Measurements from ENCODE around the gene AKT3.

The AKT3 gene

DNA sequence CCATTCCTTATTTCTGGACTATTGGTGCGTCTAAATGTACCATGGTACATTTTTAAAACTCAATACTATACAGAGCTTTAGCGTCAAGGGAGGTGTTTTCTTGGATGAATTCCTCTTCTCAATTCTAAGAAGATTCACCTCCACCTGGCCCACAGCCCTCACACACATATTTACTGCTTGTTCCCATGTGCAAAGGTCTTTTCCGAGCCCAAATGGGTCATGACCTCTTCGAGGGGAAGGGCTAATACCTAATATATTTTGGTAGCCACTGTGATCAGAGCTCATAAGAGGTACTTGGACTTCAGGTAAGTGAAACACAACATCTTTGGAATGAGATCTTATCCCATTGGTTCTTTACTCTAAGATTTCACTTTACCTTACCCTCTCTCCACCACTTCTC, 388.3 kb downstream of the AKT3 start:
- Mint-ChIP-seq H3K9me3 (no peaks in the 10 kb centered on the region), H3K27me3 (no peaks in the 10 kb centered on the region), H3K4me3 (no peak overlapping the region), H3K4me1 (peaks cover 8% of the 10 kb centered on the region), H3K36me3 (peaks cover 9% of the 10 kb centered on the region), H3K27ac (no peak overlapping the region)
- ATAC-seq (ENCODE audit: low read depth): no peak
- DNase-seq (ENCODE audit: low spot score in 2 of 2): no peak

DNA sequence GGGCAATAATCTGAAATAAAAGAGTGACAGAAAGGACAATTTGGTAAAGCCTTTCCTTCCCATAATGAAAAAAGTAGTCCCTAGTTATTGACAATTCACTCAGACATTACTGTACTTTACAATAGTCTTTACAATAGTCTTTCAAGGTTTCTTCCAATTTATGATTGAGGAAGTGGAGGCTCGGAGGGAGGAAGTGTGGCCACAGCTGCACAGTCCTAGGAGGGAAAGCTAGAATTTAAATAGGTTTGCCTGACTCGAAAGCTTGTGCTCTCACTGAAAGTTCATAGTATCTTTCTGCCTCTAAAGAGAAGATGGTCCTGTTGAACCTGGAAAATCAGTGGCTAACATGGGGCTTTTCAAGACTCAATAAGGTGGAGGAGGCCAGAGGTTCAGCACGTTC, 391.0 kb downstream of the AKT3 start:
- Mint-ChIP-seq H3K9me3 (no peaks in the 10 kb centered on the region), H3K4me3 (no peak overlapping the region), H3K27me3 (no peaks in the 10 kb centered on the region), H3K27ac (peak overlapping the region; percentile 54), H3K36me3 (peaks cover 8% of the 10 kb centered on the region), H3K4me1 (peaks cover 8% of the 10 kb centered on the region)
- DNase-seq (ENCODE audit: low spot score in 2 of 2): no peak
- ATAC-seq (ENCODE audit: low read depth): peak; percentile 84

GRCh38 chr1:243457363-243457982, 392.6 kb downstream of the AKT3 start:
- Mint-ChIP-seq H3K4me3 (no peak overlapping the region), H3K4me1 (peaks cover 10% of the 10 kb centered on the region), H3K36me3 (peaks cover 8% of the 10 kb centered on the region), H3K9me3 (no peaks in the 10 kb centered on the region), H3K27ac (no peak overlapping the region), H3K27me3 (no peaks in the 10 kb centered on the region)
- no peak for ATAC-seq (ENCODE audit: low read depth)
- DNase-seq (ENCODE audit: low spot score in 2 of 2): no peak

GRCh38 chr1:243455760-243456651, 394.0 kb downstream of the AKT3 start:
- peaks cover 17% of the 10 kb centered on the region for H3K4me1 Mint-ChIP-seq
- H3K9me3 Mint-ChIP-seq: no peaks in the 10 kb centered on the region
- ATAC-seq (ENCODE audit: low read depth): no peak
- no peak overlapping the region for H3K27ac Mint-ChIP-seq
- H3K36me3 Mint-ChIP-seq: peaks cover 7% of the 10 kb centered on the region
- H3K27me3 Mint-ChIP-seq: no peaks in the 10 kb centered on the region
- DNase-seq (ENCODE audit: low spot score in 2 of 2): no peak
- no peak overlapping the region for H3K4me3 Mint-ChIP-seq

DNA sequence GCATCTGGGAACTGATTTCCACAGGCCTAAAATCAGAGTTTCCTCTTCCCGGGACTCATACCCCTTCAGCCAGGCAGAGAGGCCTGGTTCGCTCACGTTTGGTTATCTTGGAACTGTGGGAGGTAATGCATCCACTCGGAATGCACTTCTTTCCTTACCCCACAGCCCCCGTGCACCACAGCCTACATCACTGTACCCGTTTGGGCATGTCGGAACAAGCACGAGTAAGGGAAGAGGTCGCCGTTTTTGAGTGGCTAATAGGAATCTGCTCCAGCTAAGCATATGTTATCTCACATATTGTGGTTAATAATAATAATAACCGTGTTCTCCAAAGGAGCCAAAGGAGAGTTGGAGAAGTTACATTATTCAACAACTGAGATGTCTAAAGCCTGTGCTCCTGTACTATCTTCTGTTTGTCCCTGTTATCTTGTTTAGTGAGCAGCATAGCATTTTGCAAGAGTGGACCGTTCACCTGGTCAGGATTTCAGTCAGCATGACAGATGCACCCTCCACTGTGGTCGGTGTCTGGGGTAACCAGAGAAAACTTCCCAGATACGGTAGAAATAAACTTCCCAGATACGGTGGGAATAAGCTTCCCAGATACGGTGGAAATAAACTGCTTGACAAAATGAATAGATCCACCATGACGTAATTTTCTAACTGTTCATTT, 395.6 kb downstream of the AKT3 start:
- Mint-ChIP-seq H3K9me3 (no peaks in the 10 kb centered on the region), H3K4me3 (no peak overlapping the region), H3K4me1 (peaks cover 17% of the 10 kb centered on the region), H3K27ac (no peak overlapping the region), H3K27me3 (no peaks in the 10 kb centered on the region), H3K36me3 (peaks cover 7% of the 10 kb centered on the region)
- ATAC-seq (ENCODE audit: low read depth) (no peak), DNase-seq (ENCODE audit: low spot score in 2 of 2) (no peak)

DNA sequence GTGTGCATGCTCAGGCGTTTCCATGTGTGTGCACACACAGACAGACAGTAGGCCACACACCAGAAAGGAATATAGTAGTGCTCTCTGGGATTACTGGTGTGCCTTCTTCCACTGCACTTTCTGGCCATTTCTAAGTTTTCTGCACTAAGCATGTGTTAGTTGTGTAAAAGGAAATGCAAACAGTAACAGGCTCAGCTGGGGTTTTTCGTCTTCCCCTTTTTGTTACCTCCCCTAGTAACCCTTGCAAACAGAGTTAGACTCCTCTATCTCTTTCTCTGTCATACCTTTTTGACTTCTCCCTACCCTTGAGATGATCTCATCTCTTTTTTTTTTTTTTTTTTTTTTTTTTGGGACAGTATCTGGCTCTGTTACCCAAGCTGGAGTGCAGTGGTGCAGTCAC, 398.0 kb downstream of the AKT3 start:
- H3K4me3 Mint-ChIP-seq: no peak overlapping the region
- DNase-seq (ENCODE audit: low spot score in 2 of 2): no peak
- peaks cover 9% of the 10 kb centered on the region for H3K4me1 Mint-ChIP-seq
- H3K27me3 Mint-ChIP-seq: no peaks in the 10 kb centered on the region
- H3K36me3 Mint-ChIP-seq: peaks cover 10% of the 10 kb centered on the region
- ATAC-seq (ENCODE audit: low read depth): peak; percentile 96
- H3K27ac Mint-ChIP-seq: no peak overlapping the region
- H3K9me3 Mint-ChIP-seq: no peaks in the 10 kb centered on the region

DNA sequence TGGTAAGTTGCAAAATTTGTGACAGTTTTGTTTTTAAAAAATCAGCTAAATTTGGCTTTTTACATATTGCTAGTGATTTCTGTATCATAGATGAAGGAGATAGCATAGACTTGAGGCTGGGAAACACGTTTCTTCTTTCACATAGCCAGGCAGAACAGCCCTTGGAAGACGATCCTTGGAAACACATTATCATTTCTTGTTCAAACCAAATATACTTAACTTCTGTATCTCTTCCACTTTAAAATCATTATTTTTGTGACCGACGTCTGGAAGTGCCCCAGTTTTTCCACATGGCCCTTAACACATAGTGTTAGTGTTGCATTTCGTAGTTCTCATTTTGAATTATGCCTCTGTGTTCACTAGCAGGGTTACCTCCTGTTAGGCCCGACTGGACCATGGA, 400.7 kb downstream of the AKT3 start:
- no peak overlapping the region for H3K27ac Mint-ChIP-seq
- no peaks in the 10 kb centered on the region for H3K9me3 Mint-ChIP-seq
- H3K4me3 Mint-ChIP-seq: no peak overlapping the region
- H3K4me1 Mint-ChIP-seq: peaks cover 9% of the 10 kb centered on the region
- ATAC-seq (ENCODE audit: low read depth): no peak
- H3K27me3 Mint-ChIP-seq: no peaks in the 10 kb centered on the region
- DNase-seq (ENCODE audit: low spot score in 2 of 2): no peak
- H3K36me3 Mint-ChIP-seq: peaks cover 14% of the 10 kb centered on the region

GRCh38 chr1:243447844-243448243, 402.2 kb downstream of the AKT3 start:
- no peak for ATAC-seq (ENCODE audit: low read depth)
- no peak overlapping the region for H3K27ac Mint-ChIP-seq
- H3K36me3 Mint-ChIP-seq: peaks cover 13% of the 10 kb centered on the region
- H3K27me3 Mint-ChIP-seq: no peaks in the 10 kb centered on the region
- no peaks in the 10 kb centered on the region for H3K9me3 Mint-ChIP-seq
- peaks cover 13% of the 10 kb centered on the region for H3K4me1 Mint-ChIP-seq
- no peak for DNase-seq (ENCODE audit: low spot score in 2 of 2)
- H3K4me3 Mint-ChIP-seq: no peak overlapping the region

GRCh38 chr1:243447347-243447746, 402.7 kb downstream of the AKT3 start:
- H3K36me3 Mint-ChIP-seq: peaks cover 12% of the 10 kb centered on the region
- DNase-seq (ENCODE audit: low spot score in 2 of 2) (no peak), ATAC-seq (ENCODE audit: low read depth) (no peak)
- peaks cover 11% of the 10 kb centered on the region for H3K4me1 Mint-ChIP-seq
- H3K27ac Mint-ChIP-seq: no peak overlapping the region
- H3K4me3 Mint-ChIP-seq: no peak overlapping the region
- H3K27me3 Mint-ChIP-seq: no peaks in the 10 kb centered on the region
- no peaks in the 10 kb centered on the region for H3K9me3 Mint-ChIP-seq

GRCh38 chr1:243443557-243443956, 406.5 kb downstream of the AKT3 start:
- peaks cover 12% of the 10 kb centered on the region for H3K36me3 Mint-ChIP-seq
- H3K4me3 Mint-ChIP-seq: no peak overlapping the region
- H3K27ac Mint-ChIP-seq: no peak overlapping the region
- no peak for ATAC-seq (ENCODE audit: low read depth)
- no peaks in the 10 kb centered on the region for H3K27me3 Mint-ChIP-seq
- no peak for DNase-seq (ENCODE audit: low spot score in 2 of 2)
- H3K9me3 Mint-ChIP-seq: no peaks in the 10 kb centered on the region
- H3K4me1 Mint-ChIP-seq: peaks cover 4% of the 10 kb centered on the region

GRCh38 chr1:243441601-243442000, 408.4 kb downstream of the AKT3 start:
- no peak overlapping the region for H3K4me3 Mint-ChIP-seq
- H3K9me3 Mint-ChIP-seq: no peaks in the 10 kb centered on the region
- no peak overlapping the region for H3K27ac Mint-ChIP-seq
- no peaks in the 10 kb centered on the region for H3K27me3 Mint-ChIP-seq
- DNase-seq (ENCODE audit: low spot score in 2 of 2) (no peak), ATAC-seq (ENCODE audit: low read depth) (no peak)
- peaks cover 4% of the 10 kb centered on the region for H3K4me1 Mint-ChIP-seq
- peaks cover 11% of the 10 kb centered on the region for H3K36me3 Mint-ChIP-seq

- H3K4me1 Mint-ChIP-seq: peaks cover 4% of the 10 kb centered on the region
- peaks cover 8% of the 10 kb centered on the region for H3K36me3 Mint-ChIP-seq
- no peaks in the 10 kb centered on the region for H3K9me3 Mint-ChIP-seq
- no peak overlapping the region for H3K27ac Mint-ChIP-seq
- DNase-seq (ENCODE audit: low spot score in 2 of 2) (no peak), ATAC-seq (ENCODE audit: low read depth) (no peak)
- no peaks in the 10 kb centered on the region for H3K27me3 Mint-ChIP-seq
- H3K4me3 Mint-ChIP-seq: no peak overlapping the region
These were observed 409.6 kb downstream of the AKT3 start for GRCh38 chr1:243440406-243440805.

DNA sequence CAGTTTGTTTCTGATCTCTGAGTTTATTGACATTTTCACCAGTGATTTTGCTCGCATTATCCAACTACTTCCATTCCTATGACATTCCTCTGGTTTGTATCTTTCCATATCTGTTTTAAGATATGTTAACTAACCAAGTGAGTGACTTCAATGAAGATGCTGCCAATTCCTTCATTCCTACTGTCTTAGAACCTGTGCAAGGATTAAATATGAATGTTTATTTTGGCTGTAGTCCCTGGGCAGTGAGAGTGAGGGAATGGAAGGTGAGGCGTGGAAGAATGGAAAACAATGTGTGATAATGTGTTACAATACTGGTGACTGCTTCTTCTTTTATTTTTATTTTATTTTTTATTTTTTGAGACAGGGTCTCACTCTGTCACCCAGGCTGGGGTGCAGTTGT, 411.2 kb downstream of the AKT3 start:
- Mint-ChIP-seq H3K27me3 (no peaks in the 10 kb centered on the region), H3K27ac (no peak overlapping the region)

More for the DNA sequence above, 411.2 kb downstream of the AKT3 start:
- Mint-ChIP-seq H3K4me3 (no peak overlapping the region), H3K9me3 (no peaks in the 10 kb centered on the region), H3K36me3 (peaks cover 5% of the 10 kb centered on the region), H3K4me1 (peaks cover 4% of the 10 kb centered on the region)
- DNase-seq (ENCODE audit: low spot score in 2 of 2) (no peak), ATAC-seq (ENCODE audit: low read depth) (no peak)

All from memory B cell (primary cell).